ENCODE measurements around the gene KCNJ5.

KCNJ5 gene

DNA sequence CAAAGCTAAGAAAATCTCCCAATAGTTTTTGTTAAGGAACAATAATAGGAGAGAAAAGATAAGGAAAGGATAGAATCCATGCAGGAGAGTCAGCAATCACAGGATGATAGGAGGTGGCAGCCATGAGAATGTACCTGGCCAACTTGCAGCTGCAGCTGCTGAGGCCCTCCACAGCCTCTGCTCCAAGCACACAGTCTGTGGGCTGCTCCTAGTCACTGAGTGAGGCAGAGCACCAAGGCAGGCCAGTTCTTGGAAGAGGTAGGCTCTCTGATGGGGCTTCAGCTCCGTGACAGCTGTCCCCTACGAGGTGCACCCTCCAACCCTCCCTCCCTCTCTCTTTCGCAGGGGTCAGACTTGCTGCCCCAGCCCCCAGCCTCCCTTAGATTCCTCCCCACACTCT is 18.6 kb upstream of the KCNJ5 start:
- H3K4me1 ChIP-seq (ENCODE audit: control insufficient read depth in 1 of 2, insufficient read depth in 1 of 2, low read depth in 1 of 2, low read length in 1 of 2): no peaks in the 10 kb centered on the region
- H3K36me3 ChIP-seq: no peaks in the 10 kb centered on the region
- H3K9me3 ChIP-seq: no peaks in the 10 kb centered on the region
- TF ChIP-seq, protein P1, sequence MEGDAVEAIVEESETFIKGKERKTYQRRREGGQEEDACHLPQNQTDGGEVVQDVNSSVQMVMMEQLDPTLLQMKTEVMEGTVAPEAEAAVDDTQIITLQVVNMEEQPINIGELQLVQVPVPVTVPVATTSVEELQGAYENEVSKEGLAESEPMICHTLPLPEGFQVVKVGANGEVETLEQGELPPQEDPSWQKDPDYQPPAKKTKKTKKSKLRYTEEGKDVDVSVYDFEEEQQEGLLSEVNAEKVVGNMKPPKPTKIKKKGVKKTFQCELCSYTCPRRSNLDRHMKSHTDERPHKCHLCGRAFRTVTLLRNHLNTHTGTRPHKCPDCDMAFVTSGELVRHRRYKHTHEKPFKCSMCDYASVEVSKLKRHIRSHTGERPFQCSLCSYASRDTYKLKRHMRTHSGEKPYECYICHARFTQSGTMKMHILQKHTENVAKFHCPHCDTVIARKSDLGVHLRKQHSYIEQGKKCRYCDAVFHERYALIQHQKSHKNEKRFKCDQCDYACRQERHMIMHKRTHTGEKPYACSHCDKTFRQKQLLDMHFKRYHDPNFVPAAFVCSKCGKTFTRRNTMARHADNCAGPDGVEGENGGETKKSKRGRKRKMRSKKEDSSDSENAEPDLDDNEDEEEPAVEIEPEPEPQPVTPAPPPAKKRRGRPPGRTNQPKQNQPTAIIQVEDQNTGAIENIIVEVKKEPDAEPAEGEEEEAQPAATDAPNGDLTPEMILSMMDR (IDR thresholded peaks at IDR 0.05): no peak
- H3K27ac ChIP-seq: no peak overlapping the region
- no peaks in the 10 kb centered on the region for H3K27me3 ChIP-seq
- H3K4me3 ChIP-seq (ENCODE audit: low read depth in 1 of 2, low read length in 1 of 2): no peak overlapping the region

DNA sequence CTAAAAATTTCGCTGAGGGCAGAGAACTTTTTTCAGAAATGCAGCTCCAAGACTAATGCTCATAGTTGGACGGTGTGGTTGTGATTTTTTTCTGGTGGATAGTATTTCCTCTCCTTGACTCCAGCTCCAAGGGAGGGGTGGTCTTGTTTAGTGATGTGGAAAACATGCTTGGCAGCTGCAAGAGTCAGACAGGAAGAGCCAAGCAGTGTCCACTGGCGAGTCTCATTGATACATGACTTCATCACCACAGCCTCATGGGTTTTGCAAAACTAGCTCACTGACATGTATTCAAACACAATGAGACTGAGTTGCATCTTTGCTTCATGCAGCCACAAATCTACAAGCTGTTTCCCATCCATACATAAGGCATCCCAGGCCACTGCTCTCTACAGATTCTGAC is 16.7 kb upstream of the KCNJ5 start:
- H3K27ac ChIP-seq: no peak overlapping the region
- H3K4me3 ChIP-seq (ENCODE audit: low read depth in 1 of 2, low read length in 1 of 2): no peak overlapping the region
- TF ChIP-seq, protein P1 (IDR thresholded peaks at IDR 0.05): no peak
- H3K4me1 ChIP-seq (ENCODE audit: control insufficient read depth in 1 of 2, insufficient read depth in 1 of 2, low read depth in 1 of 2, low read length in 1 of 2): no peaks in the 10 kb centered on the region
- no peaks in the 10 kb centered on the region for H3K27me3 ChIP-seq
- H3K36me3 ChIP-seq: no peaks in the 10 kb centered on the region
- H3K9me3 ChIP-seq: no peaks in the 10 kb centered on the region

DNA sequence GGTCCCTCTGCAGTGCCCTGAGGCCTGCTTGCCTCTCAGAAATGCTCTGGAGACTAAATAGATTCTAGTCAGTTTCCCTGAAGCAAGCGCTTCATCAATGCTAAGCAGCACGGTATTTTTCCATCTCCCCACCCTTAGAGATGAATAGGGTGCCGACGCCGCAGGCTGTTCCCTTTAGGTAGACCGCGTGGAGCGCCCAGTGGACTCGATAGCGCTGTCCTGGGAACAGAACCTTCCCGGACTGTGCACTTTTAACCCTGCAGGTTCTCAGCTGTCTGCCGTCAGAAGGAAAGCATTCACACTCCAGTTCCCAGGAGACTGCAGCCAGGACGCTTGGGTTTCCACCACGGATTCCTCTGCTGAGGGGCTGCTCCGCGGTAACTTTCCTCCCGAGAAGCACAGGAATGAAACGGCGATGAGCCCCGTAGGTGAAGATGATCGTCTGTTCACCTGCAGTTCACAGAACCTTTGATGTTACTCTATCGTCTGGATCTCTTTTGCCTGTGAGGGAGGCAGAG is 15.0 kb upstream of the KCNJ5 start:
- Histone ChIP-seq H3K27me3 (peaks cover 4% of the 10 kb centered on the region), H3K9me3 (no peaks in the 10 kb centered on the region), H3K27ac (no peak overlapping the region), H3K4me3 (ENCODE audit: low read depth in 1 of 2, low read length in 1 of 2) (no peak overlapping the region), H3K4me1 (ENCODE audit: control insufficient read depth in 1 of 2, insufficient read depth in 1 of 2, low read depth in 1 of 2, low read length in 1 of 2) (no peaks in the 10 kb centered on the region), H3K36me3 (no peaks in the 10 kb centered on the region)
- TF ChIP-seq, protein P1 (IDR thresholded peaks at IDR 0.05): no peak

DNA sequence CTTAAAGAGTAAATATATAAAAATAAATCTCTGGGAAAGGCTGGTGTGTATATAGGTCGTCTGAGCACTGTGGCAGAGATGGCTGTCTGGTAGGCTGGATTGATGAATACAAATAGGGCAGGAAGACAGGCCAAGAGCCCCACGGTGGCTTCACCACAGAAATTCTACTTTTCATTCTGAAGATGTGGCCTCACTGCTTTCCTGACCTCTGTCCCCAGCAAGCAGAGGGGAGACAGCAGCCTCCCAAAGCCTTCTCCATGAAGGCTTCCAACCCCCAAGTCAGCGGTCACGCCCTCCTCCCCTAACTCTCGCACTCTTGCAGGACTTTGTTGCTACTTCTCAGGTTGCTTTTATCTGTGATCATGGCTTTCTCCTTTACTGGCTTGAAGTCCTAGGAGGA is 13.4 kb upstream of the KCNJ5 start:
- no peaks in the 10 kb centered on the region for H3K9me3 ChIP-seq
- TF ChIP-seq, protein P1 (IDR thresholded peaks at IDR 0.05): no peak
- H3K27ac ChIP-seq: no peak overlapping the region
- no peak overlapping the region for H3K4me3 ChIP-seq (ENCODE audit: low read depth in 1 of 2, low read length in 1 of 2)
- peaks cover 17% of the 10 kb centered on the region for H3K27me3 ChIP-seq
- no peaks in the 10 kb centered on the region for H3K4me1 ChIP-seq (ENCODE audit: control insufficient read depth in 1 of 2, insufficient read depth in 1 of 2, low read depth in 1 of 2, low read length in 1 of 2)
- H3K36me3 ChIP-seq: no peaks in the 10 kb centered on the region

DNA sequence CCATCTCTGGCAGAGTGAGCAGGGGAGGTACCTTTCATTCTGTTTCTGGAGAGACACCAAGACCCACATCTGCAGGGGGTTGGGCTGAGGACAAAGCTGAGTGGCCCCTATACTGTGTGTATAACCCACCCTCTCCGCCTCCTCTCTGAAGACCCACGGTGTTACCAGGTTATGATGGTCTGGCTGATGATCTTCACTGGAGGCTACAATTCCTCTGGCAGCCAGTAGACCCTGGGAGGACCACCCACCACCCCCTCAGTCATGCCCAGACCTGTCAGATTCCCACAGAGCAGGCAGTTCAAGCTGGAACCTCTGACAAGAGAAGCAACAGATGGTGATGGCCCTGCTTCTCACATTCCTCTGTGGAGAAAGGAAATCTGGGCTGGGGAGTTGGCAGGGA is 12.7 kb upstream of the KCNJ5 start:
- TF ChIP-seq, protein P1 (IDR thresholded peaks at IDR 0.05): no peak
- H3K27me3 ChIP-seq: peaks cover 22% of the 10 kb centered on the region

DNA sequence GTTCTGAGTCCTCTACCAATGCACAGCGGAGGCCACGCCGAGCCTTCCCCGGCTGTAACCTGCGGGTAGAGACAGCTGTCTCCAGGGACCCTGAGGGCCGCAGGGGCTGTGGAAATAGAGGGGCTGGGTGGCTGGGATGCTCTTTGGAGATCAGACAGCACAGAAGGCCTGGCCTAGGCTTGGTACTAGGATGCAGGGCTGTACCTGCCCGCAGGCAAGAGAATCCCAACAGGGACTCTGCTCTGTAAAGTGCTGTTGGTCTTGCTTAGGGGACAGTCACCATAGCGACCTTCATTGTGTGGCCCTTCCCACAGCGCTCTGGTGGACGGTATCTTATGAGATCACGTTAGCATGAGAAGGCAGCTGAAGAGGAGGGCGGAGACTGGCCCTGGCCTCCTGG is 11.3 kb upstream of the KCNJ5 start:
- no peaks in the 10 kb centered on the region for H3K4me1 ChIP-seq (ENCODE audit: control insufficient read depth in 1 of 2, insufficient read depth in 1 of 2, low read depth in 1 of 2, low read length in 1 of 2)
- TF ChIP-seq, protein P1 (IDR thresholded peaks at IDR 0.05): no peak
- no peak overlapping the region for H3K4me3 ChIP-seq (ENCODE audit: low read depth in 1 of 2, low read length in 1 of 2)
- H3K9me3 ChIP-seq: no peaks in the 10 kb centered on the region
- H3K27ac ChIP-seq: no peak overlapping the region
- H3K27me3 ChIP-seq: peaks cover 25% of the 10 kb centered on the region
- H3K36me3 ChIP-seq: no peaks in the 10 kb centered on the region

More for the DNA sequence above, 12.7 kb upstream of the KCNJ5 start:
- Histone ChIP-seq H3K36me3 (no peaks in the 10 kb centered on the region), H3K9me3 (no peaks in the 10 kb centered on the region), H3K4me1 (ENCODE audit: control insufficient read depth in 1 of 2, insufficient read depth in 1 of 2, low read depth in 1 of 2, low read length in 1 of 2) (no peaks in the 10 kb centered on the region), H3K4me3 (ENCODE audit: low read depth in 1 of 2, low read length in 1 of 2) (no peak overlapping the region), H3K27ac (no peak overlapping the region)
